Peyer's patch (tissue), 4 donors: Measurements from ENCODE around the gene CACNG4.

Source experiments
- CTCF ChIP-seq, 6 experiments: fragments of 450-650 bp in 4 of 6; fragments of 200-600 bp in 2 of 6; sonication (generic) in 1 of 6; IDR thresholded peaks; one replicate each; pipeline ENCODE4 v1.5.1; 2017 to 2019; ENCODE audit warnings: antibody characterized with exemption in 6 of 6, mild to moderate bottlenecking in 3 of 6, moderate library complexity in 1 of 6
- POLR2A ChIP-seq, 2 donors: fragments of 450-650 bp; IDR thresholded peaks; one replicate each; pipeline ENCODE4 v1.5.1; 2017; ENCODE audit warnings: antibody characterized with exemption in 2 of 2, mild to moderate bottlenecking in 2 of 2, moderate library complexity in 2 of 2

DNA sequence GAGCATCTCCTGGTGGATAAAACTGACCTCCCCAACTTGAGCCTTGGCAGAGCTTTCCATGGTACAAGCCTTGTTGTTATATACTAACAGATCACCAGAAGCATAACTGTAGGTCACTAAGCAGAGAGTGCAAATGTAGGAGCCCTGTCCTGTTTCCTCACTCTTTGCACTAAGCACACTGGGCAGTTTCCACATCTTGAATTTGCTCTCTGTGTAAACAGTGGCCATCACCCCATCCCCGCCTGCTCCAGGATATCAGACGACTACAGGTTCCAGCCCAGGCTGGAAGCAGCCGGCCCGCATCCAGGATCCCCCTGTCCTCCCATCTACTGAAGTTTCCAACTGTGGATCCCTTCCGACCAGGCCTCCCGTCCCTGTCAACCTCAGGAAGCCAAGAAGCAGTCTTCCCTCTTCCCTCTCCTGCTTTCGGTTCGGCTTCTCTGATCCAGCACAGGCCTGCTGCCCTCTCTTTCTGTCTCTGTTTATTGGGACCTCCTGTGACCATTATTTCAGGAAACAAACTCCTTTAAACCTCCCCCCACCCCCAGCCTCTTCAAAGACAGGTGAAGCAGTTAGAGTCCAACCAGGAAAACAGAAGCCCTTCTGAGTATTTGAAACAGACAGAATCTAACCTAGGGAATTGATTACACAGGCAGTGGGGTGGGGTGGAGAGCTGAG, 22.6 kb upstream of the CACNG4 start:
- TF ChIP-seq CTCF (IDR thresholded peaks at IDR 0.05) (no peak), POLR2A (IDR thresholded peaks at IDR 0.05) (no peak)
